HG02678 (cell line): ENCODE measurements around the gene LAMA4.
"Not testable (repeated sequence)": the region's sequence is repeated elsewhere in the genome, so short reads cannot be mapped to it uniquely, and the experiment has no call there.

Experiments used
- ATAC-seq: cut with Tn5 transposase; IDR thresholded peaks from one replicate; pipeline ENCODE4 v1.9.1; 2021; ENCODE audit warnings: mild to moderate bottlenecking, moderate library complexity; ENCODE audit not compliant: unreplicated experiment

LAMA4 gene

DNA sequence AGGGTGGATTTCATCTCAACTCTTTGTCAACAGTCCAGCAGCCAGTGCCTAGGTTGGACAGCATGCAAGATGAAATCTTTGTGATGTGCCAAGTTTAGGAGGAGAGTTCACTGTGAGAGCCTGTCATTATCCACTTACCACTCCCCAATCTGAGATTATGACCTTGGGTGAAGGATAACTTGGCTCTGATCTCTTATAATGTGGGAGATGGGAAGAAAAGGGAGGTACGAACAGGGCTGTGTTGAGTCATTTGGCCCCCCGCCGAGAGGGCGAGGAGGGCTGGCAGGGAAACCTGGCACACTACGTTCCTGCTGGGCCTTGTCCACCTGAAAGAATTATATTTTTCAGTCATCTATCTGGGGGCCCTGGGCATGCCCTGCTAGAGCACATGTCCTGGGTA is 35.8 kb downstream of the LAMA4 start:
- ATAC-seq = no peak

DNA sequence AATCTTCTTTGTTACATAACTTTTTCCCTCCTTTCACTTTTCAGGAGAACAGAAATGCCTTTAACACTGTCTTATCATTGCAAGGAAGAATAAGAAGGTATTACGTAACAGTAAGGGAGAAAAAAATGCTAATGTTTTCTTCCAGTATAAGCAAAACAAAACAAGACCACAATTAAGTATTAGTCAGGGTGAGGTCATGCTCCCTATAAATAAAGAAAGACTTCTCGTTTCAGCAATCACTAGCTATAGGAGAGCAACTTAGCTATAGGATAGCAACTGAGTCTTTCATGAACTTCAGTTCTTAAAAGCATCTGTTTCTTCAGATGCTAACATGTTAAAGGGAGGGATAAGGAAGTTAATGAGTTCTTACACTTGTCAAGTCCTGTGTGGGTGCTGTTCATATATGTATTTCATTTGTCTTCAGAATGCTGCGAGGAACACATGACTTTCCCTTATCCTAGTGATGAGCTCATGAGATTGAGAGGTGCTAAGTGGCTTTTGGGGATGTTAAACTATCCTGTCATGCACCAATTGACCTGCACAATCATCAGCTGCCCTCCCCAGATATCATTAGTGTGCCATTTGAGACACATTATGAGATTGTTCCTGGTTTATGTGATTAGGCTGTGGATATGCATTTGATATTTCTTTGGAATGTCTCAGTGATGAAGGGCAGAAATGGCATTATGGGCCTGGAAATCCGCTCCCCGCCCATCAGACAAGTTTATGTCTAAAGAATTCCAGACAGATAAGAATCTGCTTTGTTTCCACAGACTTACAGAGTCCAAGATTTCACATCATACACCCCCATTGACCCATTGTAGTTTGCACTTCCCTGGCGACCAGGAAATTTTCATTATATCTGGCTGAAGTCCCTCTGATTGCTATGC is 37.5 kb downstream of the LAMA4 start:
- ATAC-seq = no peak

DNA sequence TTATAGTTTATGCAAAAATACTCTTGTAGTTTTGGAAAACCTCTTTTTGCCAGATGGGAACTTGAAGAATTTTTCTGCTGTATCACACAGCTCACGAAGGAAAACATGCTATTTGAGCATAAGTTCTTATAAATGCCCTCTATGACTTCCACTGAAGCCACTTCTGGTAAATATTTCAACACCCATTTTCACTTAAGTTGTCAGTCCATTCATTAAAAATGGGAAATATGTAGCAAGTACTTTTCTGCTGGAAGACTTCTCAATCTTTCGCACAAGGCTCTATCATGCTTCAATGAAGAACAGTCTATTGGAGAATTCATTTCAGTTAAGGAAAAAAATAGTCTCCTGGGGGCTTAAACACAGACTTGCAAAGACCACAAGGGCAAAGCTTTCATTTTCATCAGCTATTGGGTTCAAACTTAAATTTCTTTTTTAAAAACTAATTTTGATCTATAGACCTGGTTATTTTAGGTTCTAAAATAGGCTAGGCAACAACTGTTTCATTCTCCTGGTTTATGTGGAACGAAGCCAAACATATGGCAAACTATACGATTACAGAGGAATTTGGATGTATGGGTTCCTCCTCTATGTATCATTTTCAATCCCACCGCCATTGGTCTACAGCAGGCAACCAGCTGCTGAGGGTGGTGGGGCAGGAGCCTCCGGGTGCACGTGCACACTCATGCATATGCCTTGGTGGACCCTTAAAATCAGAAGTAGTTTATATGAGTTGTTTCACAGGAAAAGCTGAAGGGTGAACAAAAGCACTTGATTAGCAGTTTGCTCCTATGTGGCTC is 38.7 kb downstream of the LAMA4 start:
- ATAC-seq = no peak

DNA sequence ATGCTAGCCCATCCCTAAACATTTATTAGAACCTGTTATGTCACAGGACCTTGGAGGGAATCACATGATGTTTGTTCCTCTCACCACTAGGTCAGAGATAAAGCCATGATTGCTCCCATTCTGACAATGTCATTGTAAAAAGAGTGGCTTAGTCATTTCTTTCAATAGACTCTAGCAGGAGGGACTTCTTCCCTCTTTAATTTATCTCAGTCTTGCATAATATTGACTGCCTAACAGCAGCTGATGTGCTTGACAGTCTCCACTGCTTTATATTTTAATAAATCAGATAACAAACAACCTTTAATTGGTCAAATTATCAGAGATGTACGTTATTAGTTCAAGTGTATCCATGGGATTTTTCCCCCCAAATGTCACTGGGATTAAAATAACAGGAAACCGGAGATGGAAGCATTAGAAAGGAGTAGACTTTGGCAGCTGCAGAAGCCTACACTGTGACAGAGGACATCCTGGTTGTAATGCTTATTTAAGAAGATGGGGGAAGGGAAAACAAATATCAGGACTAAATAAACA is 39.6 kb downstream of the LAMA4 start:
- ATAC-seq = no peak

DNA sequence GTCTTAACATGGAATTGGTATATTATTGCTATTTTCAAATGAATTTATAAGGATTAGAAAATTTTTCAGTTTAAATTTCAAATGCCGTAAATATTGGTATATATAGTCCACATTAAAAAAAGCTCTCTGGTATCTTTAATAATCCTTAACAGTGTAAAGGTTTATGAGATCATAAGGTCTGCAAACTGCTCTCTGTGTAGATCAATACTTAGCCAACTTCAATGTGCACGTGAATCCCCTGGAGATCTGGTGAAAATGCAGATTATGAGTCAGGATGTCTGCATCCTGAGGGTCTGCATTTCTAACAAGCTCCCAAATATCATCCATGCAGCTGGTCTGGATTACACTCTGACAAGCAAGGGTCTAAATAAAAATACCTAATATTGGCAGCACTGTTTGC is 43.5 kb downstream of the LAMA4 start:
- ATAC-seq = no peak

DNA sequence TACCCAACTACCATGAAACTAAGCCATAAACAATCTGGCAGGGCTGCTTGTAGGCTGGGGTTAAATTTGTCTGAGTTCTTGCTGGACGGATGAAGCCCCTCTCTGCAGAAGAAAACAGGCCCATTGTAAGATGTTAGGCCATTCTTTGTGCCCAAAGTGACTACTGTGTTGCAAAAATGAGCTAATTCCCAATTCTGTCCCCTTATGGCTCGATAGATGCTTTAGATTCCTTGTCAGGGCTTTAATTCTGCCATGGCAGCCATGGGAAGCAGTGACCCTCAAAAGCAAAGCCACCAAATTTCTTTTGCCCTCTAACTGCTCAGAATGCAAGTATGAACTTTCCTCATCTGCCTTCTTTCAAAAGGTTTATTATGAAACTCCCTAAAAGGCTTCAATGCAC is 45.2 kb downstream of the LAMA4 start:
- ATAC-seq = no peak

DNA sequence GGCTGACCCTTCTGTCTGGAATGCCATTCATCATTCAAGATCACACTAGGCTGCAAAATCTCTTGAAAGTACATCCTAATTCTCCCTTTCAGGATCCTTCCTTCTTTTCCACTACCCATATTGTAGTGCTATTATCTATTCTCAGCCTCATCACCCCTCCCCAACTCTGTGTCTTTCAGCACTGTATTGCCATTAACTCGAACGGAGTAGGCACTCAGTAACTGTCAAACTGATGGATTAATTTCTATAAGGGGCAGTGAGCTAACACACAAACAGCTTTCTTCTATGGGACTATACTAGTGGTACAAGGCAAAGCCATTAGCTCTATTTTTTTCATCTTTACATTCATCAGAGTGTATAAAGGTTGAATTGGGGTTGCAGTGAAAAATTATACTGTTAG is 46.6 kb downstream of the LAMA4 start:
- no peak for ATAC-seq

DNA sequence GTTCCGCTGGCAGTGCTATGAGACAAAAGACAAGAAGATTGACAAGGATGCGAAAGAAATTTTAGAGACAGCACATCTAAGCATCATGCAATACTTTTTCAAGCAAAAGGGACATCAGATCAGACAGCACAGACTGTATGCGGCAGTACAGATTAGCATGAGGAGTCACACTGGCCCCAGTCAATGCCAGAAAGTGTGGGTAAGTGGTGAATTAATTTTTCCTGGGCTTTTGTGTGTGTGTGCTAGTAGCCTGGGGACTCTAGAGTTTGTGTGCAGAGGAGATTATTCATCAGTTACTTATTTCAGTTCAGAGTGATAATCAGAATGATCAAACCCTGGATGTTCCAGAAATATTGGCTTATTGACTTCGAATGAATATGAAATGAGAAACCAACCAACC is 47.2 kb downstream of the LAMA4 start:
- no peak for ATAC-seq

DNA sequence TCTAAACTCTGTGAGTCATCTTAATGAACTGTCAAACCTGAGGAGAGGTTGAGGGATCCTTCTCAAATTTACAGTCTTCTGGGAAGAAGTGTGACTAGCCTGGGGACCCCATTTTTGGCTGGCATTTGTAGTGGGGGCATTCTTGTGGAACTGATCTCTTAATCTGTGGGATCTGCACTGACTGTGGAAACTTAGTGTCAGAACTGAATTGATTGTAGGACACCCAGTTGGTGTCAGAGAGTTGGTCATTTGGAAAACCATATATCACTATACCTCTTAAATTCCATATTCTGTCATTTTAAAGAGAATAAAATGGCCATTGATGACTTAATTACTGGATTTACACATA is 48.3 kb downstream of the LAMA4 start:
- no peak for ATAC-seq

GRCh38 chr6:112205427-112206109 is 48.8 kb downstream of the LAMA4 start:
- ATAC-seq = no peak

- no peak for ATAC-seq
Measured at GRCh38 chr6:112204350-112204706, 50.0 kb downstream of the LAMA4 start.

DNA sequence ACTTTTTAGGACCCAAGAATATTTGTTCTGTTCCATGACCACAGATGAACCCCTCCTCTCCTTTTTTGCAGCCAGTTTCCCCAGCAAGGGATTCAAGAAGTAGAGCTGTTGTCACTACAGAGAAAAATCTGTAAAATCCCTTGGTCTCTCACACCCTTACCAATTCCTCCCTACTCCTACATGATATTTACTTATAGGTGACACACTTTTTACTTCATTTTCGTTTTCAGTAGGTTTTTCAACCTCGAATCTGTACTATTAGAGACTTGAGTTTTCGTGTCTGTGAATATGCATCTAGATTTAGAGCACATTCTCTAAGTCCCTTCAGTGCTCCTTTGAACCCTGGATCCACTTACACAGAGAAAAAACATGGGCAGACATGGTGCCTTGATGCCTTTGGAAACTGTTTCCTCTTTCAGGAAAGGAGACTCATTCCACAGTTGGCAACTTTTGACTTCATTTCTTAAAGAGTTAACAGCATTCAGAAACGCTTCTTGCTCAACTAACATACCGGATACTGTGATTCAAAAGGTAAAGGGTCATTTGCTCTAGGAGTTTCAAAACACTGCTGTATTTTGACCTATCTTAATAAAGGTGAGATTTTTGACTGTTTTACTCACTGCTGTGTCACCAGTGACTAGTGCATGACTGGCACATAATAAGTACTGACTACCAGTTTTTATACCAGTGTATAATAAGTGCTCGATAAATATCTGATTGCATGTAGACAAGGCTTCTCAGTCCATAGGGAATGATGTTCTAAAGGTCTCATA is 50.6 kb downstream of the LAMA4 start:
- no peak for ATAC-seq

DNA sequence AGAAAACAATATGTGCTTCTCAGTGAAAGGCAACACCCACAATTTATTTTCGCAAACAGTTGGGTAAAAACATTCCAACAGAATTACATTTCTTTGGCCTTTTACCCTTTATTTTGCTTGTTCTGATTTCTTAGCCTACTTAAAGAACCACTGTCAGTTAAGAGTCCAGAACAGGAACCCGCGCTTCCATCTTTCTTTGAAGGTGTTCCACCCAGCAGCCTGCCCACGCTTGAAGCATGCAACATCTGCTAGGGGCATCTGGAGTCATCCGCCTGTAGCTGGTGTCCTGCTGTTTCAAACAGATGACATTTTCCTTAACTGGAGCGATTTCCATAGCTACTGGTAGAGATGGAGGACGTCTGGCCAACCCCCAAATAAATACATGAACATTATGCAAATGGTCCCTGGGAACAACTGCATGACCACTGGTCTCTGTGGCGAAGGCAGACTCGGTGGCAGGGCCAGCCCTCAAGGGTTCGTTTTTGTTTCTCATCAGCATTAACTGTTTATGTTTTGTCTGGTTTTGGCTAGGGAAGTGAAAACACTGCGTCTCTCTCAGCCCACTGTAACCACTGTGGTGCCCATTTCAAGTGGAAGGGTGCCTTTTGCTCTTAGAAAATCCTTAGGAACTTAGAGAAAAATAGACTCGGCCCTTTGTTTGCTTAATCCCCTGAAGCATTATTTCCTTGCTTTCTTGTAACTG is 51.6 kb downstream of the LAMA4 start:
- no peak for ATAC-seq

GRCh38 chr6:112200185-112200914 is 54.0 kb downstream of the LAMA4 start:
- ATAC-seq = not testable (repeated sequence)

DNA sequence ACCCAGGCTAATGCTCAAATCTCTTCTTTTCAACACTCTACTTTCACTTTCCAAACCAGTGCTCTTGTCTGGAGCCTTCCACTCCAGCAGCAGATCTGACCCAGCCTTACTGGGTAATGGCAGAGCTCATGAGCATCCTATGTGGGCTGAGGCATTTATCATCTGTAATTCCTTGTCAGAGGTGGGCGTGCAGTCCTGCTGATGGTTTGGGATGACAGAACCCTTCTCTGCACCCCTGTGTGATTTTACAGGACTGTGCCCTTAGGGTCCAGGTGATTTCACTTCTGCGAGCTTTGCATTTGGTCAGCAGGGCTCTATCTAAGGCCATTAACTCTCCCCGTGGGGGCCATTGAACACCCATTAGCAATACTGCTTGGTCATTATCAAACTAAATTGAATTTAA is 55.4 kb downstream of the LAMA4 start:
- no peak for ATAC-seq

DNA sequence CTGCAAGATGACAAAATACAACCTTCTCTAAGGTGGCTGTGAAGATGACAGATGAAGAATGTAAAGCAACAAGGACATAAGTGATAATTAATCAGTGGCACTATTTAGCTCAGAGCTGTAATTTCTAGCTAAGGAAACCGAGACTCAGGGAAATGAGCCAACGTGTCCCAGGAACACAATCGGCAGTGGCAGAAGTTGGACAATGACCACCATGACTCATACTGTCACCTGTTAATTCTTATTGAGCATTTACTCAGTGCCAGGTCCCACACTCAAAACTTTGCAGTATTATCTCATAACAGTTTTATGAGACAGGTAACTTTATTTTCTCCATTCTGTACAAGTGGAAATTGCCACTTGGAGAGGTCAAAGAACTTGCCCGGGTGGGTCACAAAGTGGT is 55.8 kb downstream of the LAMA4 start:
- no peak for ATAC-seq

- no peak for ATAC-seq
Measured at GRCh38 chr6:112197636-112198035, 56.7 kb downstream of the LAMA4 start.

GRCh38 chr6:112196306-112196705 is 58.1 kb downstream of the LAMA4 start:
- ATAC-seq = no peak

GRCh38 chr6:112195166-112195565 is 59.2 kb downstream of the LAMA4 start:
- ATAC-seq = no peak
